Measurements from ENCODE around the gene RBM18.

DNA sequence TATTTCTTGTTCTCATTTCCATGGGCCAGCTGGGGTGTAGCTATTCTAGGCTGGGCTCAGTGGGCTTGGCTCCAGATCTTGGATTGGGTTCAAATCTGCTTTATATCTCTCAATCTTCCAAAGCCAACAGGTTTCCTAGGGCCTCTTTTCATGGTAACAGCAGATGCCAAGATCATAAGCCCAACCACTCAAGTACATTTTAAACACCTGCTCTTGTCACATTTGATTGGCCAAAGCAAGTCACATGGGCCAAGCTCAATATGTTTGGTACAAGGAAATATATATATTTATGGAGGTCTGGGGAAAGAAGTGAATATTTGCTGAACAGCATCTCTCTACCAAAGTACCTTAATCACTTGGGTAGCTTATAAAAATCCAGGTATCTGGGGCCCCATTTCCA is 49.5 kb upstream of the RBM18 start:
- TF ChIP-seq, protein P1, sequence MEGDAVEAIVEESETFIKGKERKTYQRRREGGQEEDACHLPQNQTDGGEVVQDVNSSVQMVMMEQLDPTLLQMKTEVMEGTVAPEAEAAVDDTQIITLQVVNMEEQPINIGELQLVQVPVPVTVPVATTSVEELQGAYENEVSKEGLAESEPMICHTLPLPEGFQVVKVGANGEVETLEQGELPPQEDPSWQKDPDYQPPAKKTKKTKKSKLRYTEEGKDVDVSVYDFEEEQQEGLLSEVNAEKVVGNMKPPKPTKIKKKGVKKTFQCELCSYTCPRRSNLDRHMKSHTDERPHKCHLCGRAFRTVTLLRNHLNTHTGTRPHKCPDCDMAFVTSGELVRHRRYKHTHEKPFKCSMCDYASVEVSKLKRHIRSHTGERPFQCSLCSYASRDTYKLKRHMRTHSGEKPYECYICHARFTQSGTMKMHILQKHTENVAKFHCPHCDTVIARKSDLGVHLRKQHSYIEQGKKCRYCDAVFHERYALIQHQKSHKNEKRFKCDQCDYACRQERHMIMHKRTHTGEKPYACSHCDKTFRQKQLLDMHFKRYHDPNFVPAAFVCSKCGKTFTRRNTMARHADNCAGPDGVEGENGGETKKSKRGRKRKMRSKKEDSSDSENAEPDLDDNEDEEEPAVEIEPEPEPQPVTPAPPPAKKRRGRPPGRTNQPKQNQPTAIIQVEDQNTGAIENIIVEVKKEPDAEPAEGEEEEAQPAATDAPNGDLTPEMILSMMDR (IDR thresholded peaks at IDR 0.05) = no peak
- no peak for TF ChIP-seq EZH2 (IDR thresholded peaks at IDR 0.05; ENCODE audit: borderline replicate concordance, insufficient read depth, low read depth, low read length, poor library complexity, severe bottlenecking)
